ENCODE data around the gene MCC.

MCC gene

GRCh38 chr5:113182658-113183344 lies 305.5 kb downstream of the MCC start:
- H3K27ac ChIP-seq: no peak overlapping the region
- TF ChIP-seq CTCF (conservative IDR thresholded peaks at IDR 0.05) (no peak), ZFX (IDR thresholded peaks at IDR 0.05) (no peak)

GRCh38 chr5:113181853-113182490 lies 306.3 kb downstream of the MCC start:
- no peak overlapping the region for H3K27ac ChIP-seq
- no peak for TF ChIP-seq ZFX (IDR thresholded peaks at IDR 0.05)
- no peak for TF ChIP-seq CTCF (conservative IDR thresholded peaks at IDR 0.05)

GRCh38 chr5:113181409-113181808 lies 306.8 kb downstream of the MCC start:
- TF ChIP-seq CTCF (conservative IDR thresholded peaks at IDR 0.05) (no peak), ZFX (IDR thresholded peaks at IDR 0.05) (no peak)
- H3K27ac ChIP-seq: no peak overlapping the region

GRCh38 chr5:113179156-113179555 lies 309.1 kb downstream of the MCC start:
- H3K27ac ChIP-seq: no peak overlapping the region
- TF ChIP-seq CTCF (conservative IDR thresholded peaks at IDR 0.05) (no peak), ZFX (IDR thresholded peaks at IDR 0.05) (no peak)

GRCh38 chr5:113178073-113178779 lies 310.0 kb downstream of the MCC start:
- TF ChIP-seq CTCF (conservative IDR thresholded peaks at IDR 0.05) (no peak), ZFX (IDR thresholded peaks at IDR 0.05) (no peak)
- H3K27ac ChIP-seq: no peak overlapping the region

GRCh38 chr5:113177225-113177624 lies 311.0 kb downstream of the MCC start:
- H3K27ac ChIP-seq: no peak overlapping the region
- no peak for TF ChIP-seq CTCF (conservative IDR thresholded peaks at IDR 0.05)
- no peak for TF ChIP-seq ZFX (IDR thresholded peaks at IDR 0.05)

GRCh38 chr5:113176734-113177133 lies 311.5 kb downstream of the MCC start:
- no peak for TF ChIP-seq CTCF (conservative IDR thresholded peaks at IDR 0.05)
- TF ChIP-seq ZFX (IDR thresholded peaks at IDR 0.05): no peak
- no peak overlapping the region for H3K27ac ChIP-seq
